OCI-LY1 (cell line): ENCODE data around the gene PSMA2.

Experiments used
- H2AFZ ChIP-seq: fragments of 200-600 bp; sonication (generic), shearing (Covaris generic); 2 replicates; pipeline ENCODE4 v1.6.0; 2014; ENCODE audit warnings: antibody characterized with exemption, mild to moderate bottlenecking, low read length
- H3F3A ChIP-seq: fragments of 200-600 bp; sonication (generic), shearing (Covaris generic); 2 replicates; pipeline ENCODE4 v1.6.0; 2014; ENCODE audit warnings: mild to moderate bottlenecking, antibody characterized with exemption, low read length, moderate library complexity; ENCODE audit not compliant: insufficient read depth
- H3K27ac ChIP-seq: fragments of 200-600 bp; sonication (generic); 2 replicates; pipeline ENCODE4 v1.5.1; 2014; ENCODE audit warnings: low read length, mixed run types, mild to moderate bottlenecking, low read depth; ENCODE audit not compliant: poor library complexity, severe bottlenecking
- H3K27me3 ChIP-seq: fragments of 200-600 bp; sonication (generic); 2 replicates; pipeline ENCODE4 v1.6.0; 2014; ENCODE audit warnings: antibody characterized with exemption, mild to moderate bottlenecking, low read length, moderate library complexity; ENCODE audit not compliant: insufficient read depth
- H3K36me3 ChIP-seq: fragments of 200-600 bp; sonication (generic); 2 replicates; pipeline ENCODE4 v1.6.1; 2014; ENCODE audit warnings: mild to moderate bottlenecking, antibody characterized with exemption, low read length, moderate library complexity, mixed read lengths; ENCODE audit not compliant: insufficient read depth
- H3K4me1 ChIP-seq: fragments of 200-600 bp; sonication (generic); 2 replicates; pipeline ENCODE4 v1.5.1; 2014; ENCODE audit warnings: mild to moderate bottlenecking, low read length, moderate library complexity; ENCODE audit not compliant: insufficient read depth, severe bottlenecking
- H3K4me2 ChIP-seq: fragments of 200-600 bp; sonication (generic), shearing (Covaris generic); 2 replicates; pipeline ENCODE4 v1.6.1; 2014; ENCODE audit warnings: low read length
- H3K4me3 ChIP-seq: fragments of 200-600 bp; sonication (generic); 2 replicates; pipeline ENCODE4 v1.5.1; 2014; ENCODE audit warnings: low read length, low read depth, mild to moderate bottlenecking, mixed read lengths; ENCODE audit not compliant: poor library complexity, severe bottlenecking
- H3K79me2 ChIP-seq: fragments of 200-600 bp; shearing (Covaris generic); 2 replicates; pipeline ENCODE4 v1.6.1; 2016; ENCODE audit warnings: mixed run types, low read length, mixed read lengths; ENCODE audit not compliant: insufficient read depth
- H3K9ac ChIP-seq: fragments of 200-600 bp; sonication (generic), shearing (Covaris generic); 2 replicates; pipeline ENCODE4 v1.6.1; 2014; ENCODE audit warnings: mild to moderate bottlenecking, low read length, mixed read lengths
- H3K9me2 ChIP-seq: fragments of 200-600 bp; sonication (generic), shearing (Covaris generic); 2 replicates; pipeline ENCODE4 v1.6.1; 2014; ENCODE audit warnings: low read depth, mild to moderate bottlenecking, low read length, mixed read lengths
- H3K9me3 ChIP-seq: fragments of 200-600 bp; shearing (Covaris generic); 2 replicates; pipeline ENCODE4 v1.6.1; 2014; ENCODE audit warnings: low read length, mixed read lengths
- H4K20me1 ChIP-seq: fragments of 200-600 bp; sonication (generic), shearing (Covaris generic); 2 replicates; pipeline ENCODE4 v1.6.0; 2016; ENCODE audit warnings: mild to moderate bottlenecking, low read length; ENCODE audit not compliant: insufficient read depth
- EZH2 ChIP-seq: fragments of 200-600 bp; sonication (generic), shearing (Covaris generic); IDR thresholded peaks from 2 replicates; pipeline ENCODE4 v1.8.0; 2017; ENCODE audit warnings: borderline replicate concordance, mixed run types, mild to moderate bottlenecking, antibody characterized with exemption, low read length, moderate library complexity, mixed read lengths
- TF ChIP-seq, protein P1 (sequence below): fragments of 200-600 bp; sonication (generic), shearing (Covaris generic); IDR thresholded peaks from 2 replicates; pipeline ENCODE4 v1.5.1; 2017; ENCODE audit warnings: mild to moderate bottlenecking, antibody characterized with exemption, low read length, moderate library complexity, mixed read lengths

PSMA2 gene

GRCh38 chr7:42964293-42964692, 32.3 kb upstream of the PSMA2 start:
- H3K9ac ChIP-seq: no peak overlapping the region
- H3F3A ChIP-seq: no peaks in the 10 kb centered on the region
- H3K4me1 ChIP-seq: no peaks in the 10 kb centered on the region
- H2AFZ ChIP-seq: no peak overlapping the region
- TF ChIP-seq, protein P1, sequence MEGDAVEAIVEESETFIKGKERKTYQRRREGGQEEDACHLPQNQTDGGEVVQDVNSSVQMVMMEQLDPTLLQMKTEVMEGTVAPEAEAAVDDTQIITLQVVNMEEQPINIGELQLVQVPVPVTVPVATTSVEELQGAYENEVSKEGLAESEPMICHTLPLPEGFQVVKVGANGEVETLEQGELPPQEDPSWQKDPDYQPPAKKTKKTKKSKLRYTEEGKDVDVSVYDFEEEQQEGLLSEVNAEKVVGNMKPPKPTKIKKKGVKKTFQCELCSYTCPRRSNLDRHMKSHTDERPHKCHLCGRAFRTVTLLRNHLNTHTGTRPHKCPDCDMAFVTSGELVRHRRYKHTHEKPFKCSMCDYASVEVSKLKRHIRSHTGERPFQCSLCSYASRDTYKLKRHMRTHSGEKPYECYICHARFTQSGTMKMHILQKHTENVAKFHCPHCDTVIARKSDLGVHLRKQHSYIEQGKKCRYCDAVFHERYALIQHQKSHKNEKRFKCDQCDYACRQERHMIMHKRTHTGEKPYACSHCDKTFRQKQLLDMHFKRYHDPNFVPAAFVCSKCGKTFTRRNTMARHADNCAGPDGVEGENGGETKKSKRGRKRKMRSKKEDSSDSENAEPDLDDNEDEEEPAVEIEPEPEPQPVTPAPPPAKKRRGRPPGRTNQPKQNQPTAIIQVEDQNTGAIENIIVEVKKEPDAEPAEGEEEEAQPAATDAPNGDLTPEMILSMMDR: no peak
- TF ChIP-seq EZH2: no peak
- no peaks in the 10 kb centered on the region for H3K27me3 ChIP-seq
- no peaks in the 10 kb centered on the region for H3K79me2 ChIP-seq
- H3K27ac ChIP-seq: no peak overlapping the region
- no peaks in the 10 kb centered on the region for H3K36me3 ChIP-seq
- no peaks in the 10 kb centered on the region for H3K9me3 ChIP-seq
- H3K4me2 ChIP-seq: no peak overlapping the region
- H3K9me2 ChIP-seq: no peaks in the 10 kb centered on the region
- no peak overlapping the region for H3K4me3 ChIP-seq
- H4K20me1 ChIP-seq: no peaks in the 10 kb centered on the region

DNA sequence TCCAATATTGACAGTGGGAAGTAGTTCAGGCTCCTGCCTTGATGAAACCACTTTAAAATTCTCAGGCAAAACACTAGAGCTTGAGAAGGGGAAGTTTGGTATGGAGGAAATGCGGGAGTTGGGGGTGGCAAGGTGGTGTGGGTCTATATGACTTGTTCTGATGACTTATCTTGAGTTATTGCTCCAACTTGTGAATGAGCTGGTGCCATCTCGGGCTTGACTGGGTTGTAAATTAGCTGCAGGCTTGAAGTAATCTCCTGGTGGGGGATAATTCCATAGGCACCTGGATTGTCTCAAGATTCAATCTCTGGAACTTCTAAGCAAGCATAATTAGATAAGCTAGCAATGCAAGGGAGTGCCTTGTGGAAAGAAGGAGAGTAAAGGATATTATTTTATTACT, 29.2 kb upstream of the PSMA2 start:
- no peak overlapping the region for H3K4me3 ChIP-seq
- H3F3A ChIP-seq: no peaks in the 10 kb centered on the region
- H3K36me3 ChIP-seq: no peaks in the 10 kb centered on the region
- H4K20me1 ChIP-seq: no peaks in the 10 kb centered on the region
- no peak overlapping the region for H3K4me2 ChIP-seq
- no peaks in the 10 kb centered on the region for H3K4me1 ChIP-seq
- H3K27ac ChIP-seq: no peak overlapping the region
- peaks cover 5% of the 10 kb centered on the region for H3K9me3 ChIP-seq
- no peaks in the 10 kb centered on the region for H3K79me2 ChIP-seq
- no peaks in the 10 kb centered on the region for H3K27me3 ChIP-seq
- no peak overlapping the region for H2AFZ ChIP-seq
- H3K9me2 ChIP-seq: no peaks in the 10 kb centered on the region
- H3K9ac ChIP-seq: no peak overlapping the region
- TF ChIP-seq, protein P1: no peak
- TF ChIP-seq EZH2: no peak

DNA sequence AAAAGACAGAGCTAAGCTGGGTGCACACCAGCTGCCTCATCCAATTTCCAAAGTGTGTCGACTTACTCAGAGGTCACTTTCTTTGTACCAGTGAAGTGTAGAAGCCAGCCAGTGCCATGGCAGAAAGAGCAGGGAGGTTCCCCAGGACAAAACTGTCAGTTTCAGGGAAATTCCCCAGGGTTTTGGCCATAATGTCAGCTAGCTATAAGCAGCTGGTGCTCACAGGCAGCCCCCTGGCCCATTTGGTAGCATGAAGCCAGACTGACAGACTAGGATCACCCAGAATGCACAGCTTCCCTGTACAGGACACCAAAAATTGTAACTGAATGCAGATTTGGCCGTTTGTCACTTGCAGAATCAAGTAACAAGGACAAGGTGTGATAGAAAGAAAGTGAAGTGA, 28.8 kb upstream of the PSMA2 start:
- no peak overlapping the region for H3K4me2 ChIP-seq

More for the DNA sequence above, 28.8 kb upstream of the PSMA2 start:
- Histone ChIP-seq H3K36me3 (no peaks in the 10 kb centered on the region), H2AFZ (no peak overlapping the region), H3K27ac (no peak overlapping the region), H3K79me2 (no peaks in the 10 kb centered on the region), H3K9me3 (peaks cover 7% of the 10 kb centered on the region), H3K27me3 (no peaks in the 10 kb centered on the region), H3F3A (no peaks in the 10 kb centered on the region), H3K9ac (no peak overlapping the region), H3K9me2 (no peaks in the 10 kb centered on the region), H3K4me3 (no peak overlapping the region), H4K20me1 (no peaks in the 10 kb centered on the region), H3K4me1 (no peaks in the 10 kb centered on the region)
- TF ChIP-seq, protein P1: no peak
- TF ChIP-seq EZH2: no peak
